Kidney epithelial cell (primary cell): ENCODE data around the gene KIRREL3. TPM values are rescaled to one million over a fixed set of nuclear protein-coding genes. Genes with fewer than 3 reads are reported as not detected.

Experiments used
- DNase-seq: peaks from one replicate; pipeline ENCODE4 v3.0.0-alpha.2; 2010; ENCODE audit warnings: low read depth
- H3K27me3 ChIP-seq: 2 replicates; pipeline ENCODE4 v1.6.0; 2011; ENCODE audit warnings: low read length; ENCODE audit not compliant: control insufficient read depth, insufficient read depth
- H3K36me3 ChIP-seq: 2 replicates; pipeline ENCODE4 v1.5.1; 2011; ENCODE audit warnings: low read length; ENCODE audit not compliant: control insufficient read depth, insufficient read depth
- H3K4me3 ChIP-seq: 2 replicates; pipeline ENCODE4 v1.5.1; 2011; ENCODE audit warnings: low read depth, mild to moderate bottlenecking, control low read depth, low read length
- total RNA-seq: library from RNA; depleted of rRNA; stranded (reverse); fragments of >200 nt; gene quantifications from 2 replicates; pipeline ENCODE4 v1.2.3, GENCODE V29; 2015
- TF ChIP-seq, protein P1 (sequence below): IDR thresholded peaks from 2 replicates; pipeline ENCODE4 v1.5.1; 2011; ENCODE audit warnings: mild to moderate bottlenecking, moderate library complexity, low read length, control low read depth, inconsistent platforms; ENCODE audit not compliant: insufficient read depth, poor library complexity, severe bottlenecking

KIRREL3 gene
- total RNA-seq, 1 donor from 2014 or later = 1.3 TPM

DNA sequence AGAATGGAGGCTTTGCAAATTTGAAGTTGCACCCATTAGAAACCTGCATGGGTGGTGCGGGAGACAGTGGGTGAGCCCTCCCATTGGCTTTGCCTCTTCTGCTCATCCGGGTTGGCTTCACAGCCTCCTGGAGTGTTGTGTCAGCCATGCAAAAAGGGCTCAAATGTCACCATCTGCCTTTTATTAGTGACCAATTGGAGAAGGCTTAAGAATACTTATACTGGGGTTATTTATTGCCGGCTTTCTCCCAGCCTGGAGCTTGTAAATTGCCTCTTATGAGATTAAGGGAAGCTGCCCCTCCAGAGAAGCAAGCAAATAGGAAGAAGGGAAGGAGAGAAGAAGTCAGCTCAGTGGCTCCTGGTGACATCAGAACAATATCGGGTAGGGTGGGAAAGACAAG is 462.5 kb downstream of the KIRREL3 start:
- Histone ChIP-seq H3K4me3 (no peak overlapping the region), H3K36me3 (no peaks in the 10 kb centered on the region), H3K27me3 (peaks cover 8% of the 10 kb centered on the region)
- DNase-seq = no peak
- TF ChIP-seq, protein P1, sequence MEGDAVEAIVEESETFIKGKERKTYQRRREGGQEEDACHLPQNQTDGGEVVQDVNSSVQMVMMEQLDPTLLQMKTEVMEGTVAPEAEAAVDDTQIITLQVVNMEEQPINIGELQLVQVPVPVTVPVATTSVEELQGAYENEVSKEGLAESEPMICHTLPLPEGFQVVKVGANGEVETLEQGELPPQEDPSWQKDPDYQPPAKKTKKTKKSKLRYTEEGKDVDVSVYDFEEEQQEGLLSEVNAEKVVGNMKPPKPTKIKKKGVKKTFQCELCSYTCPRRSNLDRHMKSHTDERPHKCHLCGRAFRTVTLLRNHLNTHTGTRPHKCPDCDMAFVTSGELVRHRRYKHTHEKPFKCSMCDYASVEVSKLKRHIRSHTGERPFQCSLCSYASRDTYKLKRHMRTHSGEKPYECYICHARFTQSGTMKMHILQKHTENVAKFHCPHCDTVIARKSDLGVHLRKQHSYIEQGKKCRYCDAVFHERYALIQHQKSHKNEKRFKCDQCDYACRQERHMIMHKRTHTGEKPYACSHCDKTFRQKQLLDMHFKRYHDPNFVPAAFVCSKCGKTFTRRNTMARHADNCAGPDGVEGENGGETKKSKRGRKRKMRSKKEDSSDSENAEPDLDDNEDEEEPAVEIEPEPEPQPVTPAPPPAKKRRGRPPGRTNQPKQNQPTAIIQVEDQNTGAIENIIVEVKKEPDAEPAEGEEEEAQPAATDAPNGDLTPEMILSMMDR = no peak

DNA sequence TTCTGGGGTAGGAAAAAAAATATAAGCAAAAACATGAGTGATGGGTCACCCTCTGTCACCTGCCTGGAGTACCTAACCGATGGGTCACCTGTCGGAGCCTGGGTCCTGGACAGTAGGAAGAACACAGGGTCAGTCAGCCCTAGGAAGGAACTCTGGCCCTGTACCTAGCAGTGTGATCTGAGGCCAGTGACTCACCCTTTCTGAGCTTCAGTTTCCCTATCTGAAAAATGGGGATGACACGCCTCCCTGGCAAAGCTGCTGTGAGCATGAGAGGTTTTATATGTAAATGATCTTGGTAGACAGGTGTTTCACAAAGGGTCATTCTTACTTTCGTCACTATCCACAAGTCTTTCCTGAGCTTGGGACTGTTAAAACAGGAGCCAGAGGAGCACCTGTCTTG is 463.1 kb downstream of the KIRREL3 start:
- H3K4me3 ChIP-seq = no peak overlapping the region
- H3K27me3 ChIP-seq = peaks cover 8% of the 10 kb centered on the region
- TF ChIP-seq, protein P1 = no peak
- DNase-seq = no peak
- H3K36me3 ChIP-seq = no peaks in the 10 kb centered on the region

DNA sequence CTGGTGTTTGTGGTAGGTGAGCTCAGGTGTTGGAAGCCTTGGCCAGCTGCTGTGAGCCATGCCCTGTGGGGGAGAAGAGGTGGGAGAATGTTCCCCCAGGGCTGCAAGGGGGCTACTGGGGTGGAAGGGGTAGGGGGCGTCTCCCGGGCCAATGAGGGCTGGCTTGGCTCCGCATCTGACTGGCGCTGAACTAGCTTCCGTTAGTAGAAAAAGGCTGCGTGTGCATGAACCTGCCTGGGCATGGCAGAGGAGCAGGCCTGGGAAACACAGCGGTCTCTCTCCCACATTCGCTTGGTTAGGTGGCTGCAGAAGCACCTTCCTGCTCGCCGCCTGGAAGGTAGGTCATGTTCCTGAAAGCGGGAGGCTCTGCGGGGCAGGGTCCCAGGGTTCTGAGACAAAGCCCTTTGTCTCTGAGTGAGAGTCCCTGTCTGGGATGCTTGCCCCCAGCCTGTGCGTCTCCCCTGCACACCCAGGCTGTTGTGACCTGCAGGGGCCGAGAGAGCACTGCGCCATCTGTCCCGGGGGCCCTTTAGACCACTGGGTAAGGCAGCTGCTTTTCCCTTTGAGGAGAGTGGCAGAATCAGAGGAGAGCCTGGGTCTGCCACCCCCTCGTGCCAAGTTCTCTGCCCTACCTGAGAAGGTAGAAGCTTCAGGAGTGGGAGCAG is 466.3 kb downstream of the KIRREL3 start:
- TF ChIP-seq, protein P1 = no peak
- DNase-seq = no peak
- peaks cover 6% of the 10 kb centered on the region for H3K27me3 ChIP-seq
- no peaks in the 10 kb centered on the region for H3K36me3 ChIP-seq
- H3K4me3 ChIP-seq = no peak overlapping the region

DNA sequence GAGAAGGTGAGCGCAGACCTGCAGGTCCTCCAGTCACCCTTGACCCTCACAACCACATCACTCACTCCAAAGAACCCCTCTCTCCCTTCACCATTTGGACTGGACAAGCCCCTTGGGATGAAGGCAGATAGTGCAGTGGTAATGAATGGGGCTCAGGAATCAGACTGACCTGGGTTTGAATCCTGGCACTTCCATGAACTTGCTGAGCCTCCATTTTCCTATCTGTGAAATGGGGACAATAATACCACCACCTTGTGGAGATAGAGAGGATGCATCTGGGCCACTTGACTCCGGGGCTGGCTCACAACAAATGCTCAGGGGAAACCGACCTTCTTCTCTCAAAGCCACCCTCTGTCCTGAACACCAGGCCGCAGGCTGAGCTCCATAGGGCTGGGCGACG is 467.0 kb downstream of the KIRREL3 start:
- DNase-seq = no peak
- Histone ChIP-seq H3K4me3 (no peak overlapping the region), H3K36me3 (no peaks in the 10 kb centered on the region), H3K27me3 (peaks cover 4% of the 10 kb centered on the region)
- TF ChIP-seq, protein P1 = no peak

DNA sequence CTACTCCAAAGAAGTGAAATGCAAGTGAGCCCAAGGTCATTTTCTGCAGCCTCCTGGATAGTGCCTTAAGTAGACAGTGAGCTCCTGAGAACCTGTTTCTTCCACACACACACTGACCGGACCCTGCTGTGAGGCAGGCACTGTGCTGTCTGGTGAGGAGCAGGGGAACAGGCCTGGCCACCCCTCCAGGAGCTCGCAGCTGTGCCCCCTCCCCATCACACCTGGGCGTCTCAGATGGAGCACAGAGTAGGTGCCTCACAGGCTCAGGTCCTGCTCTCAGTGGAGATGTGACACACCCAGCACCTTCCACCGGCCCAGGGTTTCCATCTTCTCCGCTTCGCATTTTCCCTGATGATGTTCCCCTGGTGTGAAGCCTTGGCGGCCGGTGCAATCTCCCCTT is 470.2 kb downstream of the KIRREL3 start:
- no peak overlapping the region for H3K4me3 ChIP-seq
- TF ChIP-seq, protein P1 = no peak
- no peaks in the 10 kb centered on the region for H3K27me3 ChIP-seq
- DNase-seq = no peak
- no peaks in the 10 kb centered on the region for H3K36me3 ChIP-seq

DNA sequence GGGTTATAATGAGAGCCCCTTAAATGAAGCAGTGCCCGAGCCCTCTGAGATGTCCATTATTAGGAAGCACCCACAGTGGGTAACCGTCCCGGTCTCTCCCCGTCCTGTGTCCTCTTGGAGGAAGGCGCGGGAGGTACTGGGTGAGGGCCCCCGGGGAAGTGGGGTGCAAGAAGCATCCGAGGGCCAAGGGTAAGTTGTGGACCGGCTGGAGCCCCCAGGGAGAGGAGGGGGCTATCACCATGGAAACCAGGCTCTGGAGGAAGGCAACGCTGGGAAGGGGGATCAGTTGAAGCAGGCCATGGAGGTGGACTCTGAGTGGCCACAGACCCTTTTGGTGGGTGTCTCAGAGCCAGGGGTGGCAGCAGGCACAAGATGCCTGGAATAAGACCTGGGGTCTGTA is 471.5 kb downstream of the KIRREL3 start:
- Histone ChIP-seq H3K36me3 (no peaks in the 10 kb centered on the region), H3K27me3 (no peaks in the 10 kb centered on the region), H3K4me3 (no peak overlapping the region)
- TF ChIP-seq, protein P1 = no peak
- DNase-seq = no peak
